Measurements from ENCODE around the gene UVSSA. TPM values are rescaled to one million over a fixed set of nuclear protein-coding genes. Genes with fewer than 3 reads are reported as not detected.

Gene UVSSA
- polyA plus RNA-seq, 1 experiment: 5.8 TPM

GRCh38 chr4:1375051-1375721 lies 28.2 kb downstream of the UVSSA start:
- no peak for TF ChIP-seq CTCF (IDR thresholded peaks at IDR 0.05; ENCODE audit: insufficient read depth, low read depth, low read length)
- Histone ChIP-seq H3K27me3 (ENCODE audit: control insufficient read depth, insufficient read depth, low read length) (no peaks in the 10 kb centered on the region), H3K4me3 (ENCODE audit: low read depth, low read length) (no peak overlapping the region), H3K36me3 (ENCODE audit: control insufficient read depth, insufficient read depth, low read length) (peaks cover 6% of the 10 kb centered on the region)
- CTCF ChIA-PET: no interaction called here
- no peak for DNase-seq (ENCODE audit: low read depth)
- POLR2A ChIA-PET: no interaction called here

- ChIA-PET POLR2A (no interaction called here), CTCF (interaction anchor here (1.8 kb wide), 1 partner anchor 10 kb away, joined by 5 read pairs; no protein-coding TSS in a partner anchor)
- H3K36me3 ChIP-seq (ENCODE audit: control insufficient read depth, insufficient read depth, low read length): peaks cover 5% of the 10 kb centered on the region; the same call in 1 of the 2 replicates
- no peak for TF ChIP-seq CTCF (IDR thresholded peaks at IDR 0.05; ENCODE audit: insufficient read depth, low read depth, low read length)
- no peak overlapping the region for H3K4me3 ChIP-seq (ENCODE audit: low read depth, low read length)
- DNase-seq (ENCODE audit: low read depth): no peak
- H3K27me3 ChIP-seq (ENCODE audit: control insufficient read depth, insufficient read depth, low read length): no peaks in the 10 kb centered on the region
Measured at GRCh38 chr4:1375761-1376322, 28.8 kb downstream of the UVSSA start.

- DNase-seq (ENCODE audit: low read depth): no peak
- no peak for TF ChIP-seq CTCF (IDR thresholded peaks at IDR 0.05; ENCODE audit: insufficient read depth, low read depth, low read length)
- ChIA-PET POLR2A (no interaction called here), CTCF (interaction anchor here (1.8 kb wide), 1 partner anchor 11 kb away, joined by 5 read pairs; no protein-coding TSS in a partner anchor)
- H3K36me3 ChIP-seq (ENCODE audit: control insufficient read depth, insufficient read depth, low read length): peaks cover 5% of the 10 kb centered on the region; the same call in 1 of the 2 replicates
- no peaks in the 10 kb centered on the region for H3K27me3 ChIP-seq (ENCODE audit: control insufficient read depth, insufficient read depth, low read length)
- H3K4me3 ChIP-seq (ENCODE audit: low read depth, low read length): no peak overlapping the region
Measured at GRCh38 chr4:1376391-1376840, 29.4 kb downstream of the UVSSA start.

- ChIA-PET POLR2A (no interaction called here), CTCF (interaction anchor here (0.7 to 1.8 kb wide), 2 partner anchors 11 to 277 kb away, joined by 3 to 5 read pairs; no protein-coding TSS in a partner anchor)
- DNase-seq (ENCODE audit: low read depth): no peak
- no peak for TF ChIP-seq CTCF (IDR thresholded peaks at IDR 0.05; ENCODE audit: insufficient read depth, low read depth, low read length)
- H3K4me3 ChIP-seq (ENCODE audit: low read depth, low read length): no peak overlapping the region
- no peaks in the 10 kb centered on the region for H3K27me3 ChIP-seq (ENCODE audit: control insufficient read depth, insufficient read depth, low read length)
- peaks cover 5% of the 10 kb centered on the region; the same call in 1 of the 2 replicates for H3K36me3 ChIP-seq (ENCODE audit: control insufficient read depth, insufficient read depth, low read length)
Measured at GRCh38 chr4:1376841-1377605, 30.0 kb downstream of the UVSSA start.
